DOHH2 (cell line): ENCODE measurements around the gene ADGRL3.

Experiments used
- CTCF ChIP-seq: fragments of 200-600 bp; sonication (generic); IDR thresholded peaks from one replicate; pipeline ENCODE4 v1.5.1; 2014; ENCODE audit warnings: antibody characterized with exemption, mild to moderate bottlenecking, low read depth, low read length; ENCODE audit not compliant: poor library complexity, severe bottlenecking
- EZH2phosphoT487 ChIP-seq: fragments of 200-600 bp; sonication (generic); IDR thresholded peaks from 2 replicates; pipeline ENCODE4 v1.6.1; 2017; ENCODE audit warnings: borderline replicate concordance, mild to moderate bottlenecking, antibody characterized with exemption, low read length, moderate library complexity, mixed read lengths

GRCh38 chr4:61678297-61678696 lies 478.2 kb downstream of the ADGRL3 start:
- TF ChIP-seq CTCF (no peak), EZH2phosphoT487 (no peak)
